K562 (cell line): ENCODE data around the gene PLK1. TPM values are rescaled to one million over a fixed set of nuclear protein-coding genes. Genes with fewer than 3 reads are reported as not detected.
A peak's percentile ranks its signal among the peaks of the same experiment; 100 is the strongest.

Source experiments
- DPF2 ChIP-seq: fragments of 450-650 bp; IDR thresholded peaks from 2 replicates; pipeline ENCODE4 v1.6.1; 2016
- ELF4 ChIP-seq: fragments of 450-650 bp; formaldehyde crosslinking; IDR thresholded peaks from 2 replicates; pipeline ENCODE4 v1.4.0; 2022; ENCODE audit warnings: missing genetic modification characterization
- FOXK2 ChIP-seq, 2 experiments: fragments of 450-650 bp; IDR thresholded peaks in 1 of 2; conservative IDR thresholded peaks in 1 of 2; 2 replicates each; pipeline ENCODE4 v1.6.1; 2016; ENCODE audit warnings: low read depth in 2 of 2, mild to moderate bottlenecking in 1 of 2
- GATAD2B ChIP-seq: fragments of 450-650 bp; IDR thresholded peaks from 2 replicates; pipeline ENCODE4 v1.6.1; 2017; ENCODE audit warnings: mild to moderate bottlenecking, borderline replicate concordance
- HLTF ChIP-seq: fragments of 450-650 bp; IDR thresholded peaks from 2 replicates; pipeline ENCODE4 v1.6.1; 2016
- HMG20A ChIP-seq: fragments of 450-650 bp; formaldehyde crosslinking; conservative IDR thresholded peaks from 2 replicates; pipeline ENCODE4 v1.4.0; 2020; ENCODE audit warnings: mild to moderate bottlenecking, mixed read lengths
- HMGXB4 ChIP-seq: sonication (generic); formaldehyde crosslinking; IDR thresholded peaks from 2 replicates; pipeline ENCODE4 v1.8.1; 2023; ENCODE audit warnings: mild to moderate bottlenecking, missing genetic modification reagents
- HOMEZ ChIP-seq: fragments of 250-450 bp; sonication (Bioruptor Pico); IDR thresholded peaks from 2 replicates; pipeline ENCODE4 v1.4.0; 2020; ENCODE audit warnings: mild to moderate bottlenecking, moderate library complexity
- NCOA1 ChIP-seq: fragments of 450-650 bp; IDR thresholded peaks from 2 replicates; pipeline ENCODE4 v1.6.1; 2016; ENCODE audit warnings: low read depth
- NELFE ChIP-seq: IDR thresholded peaks from 2 replicates; pipeline ENCODE4 v1.6.1; 2011; ENCODE audit warnings: mild to moderate bottlenecking; ENCODE audit not compliant: insufficient read depth, insufficient read length
- POLR2AphosphoS5 ChIP-seq: IDR thresholded peaks from 2 replicates; pipeline ENCODE4 v1.6.1; 2011; ENCODE audit warnings: mild to moderate bottlenecking, low read depth, low read length, moderate library complexity; ENCODE audit not compliant: control insufficient read depth, insufficient read depth
- POLR2H ChIP-seq: IDR thresholded peaks from 2 replicates; pipeline ENCODE4 v1.6.1; 2016; ENCODE audit warnings: missing genetic modification characterization, low read depth, mild to moderate bottlenecking, control low read depth, missing compliant biosample characterization, moderate library complexity
- RBM25 ChIP-seq: fragments of 200-400 bp; formaldehyde crosslinking; IDR thresholded peaks from 2 replicates; pipeline ENCODE4 v1.6.1; 2018; ENCODE audit warnings: low read length, low read depth, moderate library complexity; ENCODE audit not compliant: severe bottlenecking
- SAFB2 ChIP-seq: fragments of 200-400 bp; formaldehyde crosslinking; IDR thresholded peaks from 2 replicates; pipeline ENCODE4 v1.6.1; 2018; ENCODE audit warnings: borderline replicate concordance, low read length, low read depth, moderate library complexity; ENCODE audit not compliant: severe bottlenecking
- SFPQ ChIP-seq: fragments of 200-400 bp; formaldehyde crosslinking; IDR thresholded peaks from 2 replicates; pipeline ENCODE4 v1.6.1; 2017; ENCODE audit warnings: mild to moderate bottlenecking, low read depth, low read length, moderate library complexity
- SIN3B ChIP-seq: fragments of 450-650 bp; IDR thresholded peaks from 2 replicates; pipeline ENCODE4 v1.6.1; 2017; ENCODE audit warnings: low read depth, mild to moderate bottlenecking, moderate library complexity
- TAL1 ChIP-seq: fragments of 450-650 bp; IDR thresholded peaks from 2 replicates; pipeline ENCODE4 v1.6.1; 2016; ENCODE audit warnings: mild to moderate bottlenecking
- TBP ChIP-seq: optimal IDR thresholded peaks from 2 replicates; pipeline ENCODE3; 2011; ENCODE audit warnings: low read depth, low read length, improper control_type of control experiment
- TEAD2 ChIP-seq: fragments of 450-650 bp; IDR thresholded peaks from 2 replicates; pipeline ENCODE4 v1.6.1; 2016; ENCODE audit warnings: missing genetic modification characterization, control low read depth, missing compliant biosample characterization
- ZBTB1 ChIP-seq: sonication (generic); formaldehyde crosslinking; IDR thresholded peaks from 2 replicates; pipeline ENCODE4 v1.8.1; 2023; ENCODE audit warnings: missing genetic modification reagents, low read depth, mild to moderate bottlenecking, borderline replicate concordance
- ZNF280B ChIP-seq: fragments of 250-450 bp; sonication (Bioruptor Pico); IDR thresholded peaks from 2 replicates; pipeline ENCODE4 v1.5.1; 2021; ENCODE audit warnings: mild to moderate bottlenecking
- ZNF431 ChIP-seq: sonication (generic); formaldehyde crosslinking; IDR thresholded peaks from 2 replicates; pipeline ENCODE4 v1.8.0; 2022; ENCODE audit warnings: mild to moderate bottlenecking, missing genetic modification reagents
- ZSCAN29 ChIP-seq: fragments of 450-650 bp; IDR thresholded peaks from 2 replicates; pipeline ENCODE4 v1.6.1; 2017
- polyA plus RNA-seq, 8 experiments: library from polyadenylated mRNA; depleted of rRNA in 4 of 8; stranded (reverse) in 5 of 8; unstranded in 3 of 8; fragments of >200 nt; fragmentation: Nextera tagmentation in 2 of 8; fragmentation: Illumina TruSeq in 1 of 8; extraction: Ambion mirVana in 2 of 8; extraction: Trizol in 1 of 8; gene quantifications; 2 replicates each; pipeline versions ENCODE4 v1.2.1 to v1.2.3, GENCODE V29; 2011 to 2014; ENCODE audit warnings: inconsistent platforms in 1 of 8, missing spikeins in 1 of 8
- total RNA-seq, 7 experiments: library from RNA; depleted of rRNA in 6 of 7; stranded (reverse); fragments of >200 nt in 6 of 7; fragmentation: Illumina TruSeq in 2 of 7; extraction: Trizol in 2 of 7; gene quantifications; 2 replicates each; pipeline versions ENCODE4 v1.2.1 to v1.2.3, GENCODE V29; 2011 to 2021; ENCODE audit warnings: low replicate concordance in 1 of 7
- TF ChIP-seq, protein P1 (sequence below): fragments of 450-650 bp; formaldehyde crosslinking; IDR thresholded peaks from 2 replicates; pipeline ENCODE4 v1.4.0; 2020; ENCODE audit warnings: mild to moderate bottlenecking

The PLK1 gene
- total and polyA plus RNA-seq, 9 of the 15 experiments (the other 6 are each of a cell fraction or from before 2014, with no cell fraction given), result 13.6 to 212 (median 45.5) TPM

- TF ChIP-seq TEAD2 (no peak), SFPQ (no peak), HLTF (no peak), DPF2 (peak; percentile 93), GATAD2B (no peak), ELF4 (CRISPR knock-in tag) (no peak), HMG20A (CRISPR knock-in tag) (no peak), POLR2AphosphoS5 (peak; percentile 92), NELFE (no peak), TAL1 (peak; percentile 97), RBM25 (no peak), ZBTB1 (CRISPR knock-in tag) (no peak), HOMEZ (no peak), FOXK2 (conservative IDR thresholded peaks at IDR 0.05 in 1 of 2, IDR thresholded peaks at IDR 0.05 in 1 of 2; ENCODE audit: low read depth in 2 of 2) (no peak), POLR2H (tag) (no peak), ZNF431 (CRISPR knock-in tag) (no peak), ZNF280B (CRISPR knock-in tag) (no peak), ZSCAN29 (no peak), NCOA1 (peak; percentile 38; the same call in 1 of the 2 replicates), SIN3B (no peak), HMGXB4 (CRISPR knock-in tag) (no peak), SAFB2 (no peak), TBP (no peak)
- TF ChIP-seq, protein P1, sequence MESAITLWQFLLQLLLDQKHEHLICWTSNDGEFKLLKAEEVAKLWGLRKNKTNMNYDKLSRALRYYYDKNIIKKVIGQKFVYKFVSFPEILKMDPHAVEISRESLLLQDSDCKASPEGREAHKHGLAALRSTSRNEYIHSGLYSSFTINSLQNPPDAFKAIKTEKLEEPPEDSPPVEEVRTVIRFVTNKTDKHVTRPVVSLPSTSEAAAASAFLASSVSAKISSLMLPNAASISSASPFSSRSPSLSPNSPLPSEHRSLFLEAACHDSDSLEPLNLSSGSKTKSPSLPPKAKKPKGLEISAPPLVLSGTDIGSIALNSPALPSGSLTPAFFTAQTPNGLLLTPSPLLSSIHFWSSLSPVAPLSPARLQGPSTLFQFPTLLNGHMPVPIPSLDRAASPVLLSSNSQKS, result no peak
Measured at GRCh38 chr16:23667355-23667659, 11.4 kb upstream of the PLK1 start (continued).
